Fibroblast of pulmonary artery (primary cell): ENCODE data around the gene RPS19BP1.

Experiments
- DNase-seq: peaks from one replicate; pipeline ENCODE4 v3.0.0-alpha.2; 2010; ENCODE audit warnings: low read depth
- H3K4me3 ChIP-seq: replicated peaks from 2 replicates; pipeline ENCODE4 v1.5.1; 2011; ENCODE audit warnings: low read depth, mild to moderate bottlenecking, control low read depth, low read length, moderate library complexity
- CTCF ChIP-seq: IDR thresholded peaks from 2 replicates; pipeline ENCODE4 v1.5.1; 2011; ENCODE audit warnings: mild to moderate bottlenecking, control low read depth, low read length, inconsistent platforms; ENCODE audit errors: missing control alignments

The RPS19BP1 gene

GRCh38 chr22:39532215-39533073 lies at the start of gene RPS19BP1:
Gene RPS19BP1, minus strand, starts transcription at chr22:39532748. Its CDS starts 10 bp downstream, at chr22:39532738.
- DNase-seq, result peak; percentile 99
- no peak for TF ChIP-seq CTCF
- H3K4me3 ChIP-seq, result peak within 1 kb of the TSS; percentile 79

GRCh38 chr22:39581303-39581702 lies 48.8 kb upstream of the RPS19BP1 start:
- TF ChIP-seq CTCF, result no peak
- H3K4me3 ChIP-seq, result no peak overlapping the region
- no peak for DNase-seq

- H3K4me3 ChIP-seq, result no peak overlapping the region
- DNase-seq, result no peak
- TF ChIP-seq CTCF, result no peak
These were observed 48.2 kb upstream of the RPS19BP1 start for GRCh38 chr22:39580795-39581194.

GRCh38 chr22:39580006-39580441 lies 47.5 kb upstream of the RPS19BP1 start:
- TF ChIP-seq CTCF, result no peak
- no peak for DNase-seq

GRCh38 chr22:39577900-39578299 lies 45.4 kb upstream of the RPS19BP1 start:
- H3K4me3 ChIP-seq, result no peak overlapping the region
- TF ChIP-seq CTCF, result no peak
- no peak for DNase-seq

More at GRCh38 chr22:39580006-39580441, 47.5 kb upstream of the RPS19BP1 start:
- H3K4me3 ChIP-seq, result no peak overlapping the region

GRCh38 chr22:39577366-39577765 lies 44.8 kb upstream of the RPS19BP1 start:
- DNase-seq, result no peak
- no peak overlapping the region for H3K4me3 ChIP-seq
- TF ChIP-seq CTCF, result no peak

- TF ChIP-seq CTCF, result no peak
- DNase-seq, result no peak
- H3K4me3 ChIP-seq, result no peak overlapping the region
These were observed 43.5 kb upstream of the RPS19BP1 start for GRCh38 chr22:39576027-39576426.
